SK-N-SH treated with all-trans-retinoic acid at 6 μM for 48 hours (cell line): ENCODE results near the gene MTUS2.
"Not testable (repeated sequence)": the region's sequence is repeated elsewhere in the genome, so short reads cannot be mapped to it uniquely, and the experiment has no call there.

Source experiments
- ATAC-seq: fragments of 200-7000 bp; cut with Tn5 transposase; 3 replicates; pipeline ENCODE4 v1.9.1; 2020; ENCODE audit warnings: mild to moderate bottlenecking, moderate library complexity
- BACH2 ChIP-seq: fragments of 250-450 bp; sonication (Bioruptor Pico); IDR thresholded peaks from 2 replicates; pipeline ENCODE4 v1.9.0; 2021; ENCODE audit warnings: mild to moderate bottlenecking, borderline replicate concordance
- CSDC2 ChIP-seq: fragments of 250-450 bp; sonication (Bioruptor Pico); IDR thresholded peaks from 2 replicates; pipeline ENCODE4 v1.5.0; 2020; ENCODE audit warnings: mild to moderate bottlenecking, moderate library complexity
- ESRRG ChIP-seq: fragments of 250-450 bp; sonication (Bioruptor Pico); IDR thresholded peaks from 2 replicates; pipeline ENCODE4 v1.6.1; 2021; ENCODE audit warnings: mild to moderate bottlenecking
- GLIS3 ChIP-seq: fragments of 250-450 bp; sonication (Bioruptor Pico); IDR thresholded peaks from 2 replicates; pipeline ENCODE4 v1.5.0; 2020; ENCODE audit warnings: mild to moderate bottlenecking, moderate library complexity
- ISL1 ChIP-seq: fragments of 250-450 bp; sonication (Bioruptor Pico); IDR thresholded peaks from 2 replicates; pipeline ENCODE4 v2.1.2; 2022; ENCODE audit warnings: mild to moderate bottlenecking, moderate library complexity
- OSR1 ChIP-seq: fragments of 250-450 bp; sonication (Bioruptor Pico); IDR thresholded peaks from 2 replicates; pipeline ENCODE4 v1.8.0; 2022; ENCODE audit warnings: moderate library complexity, mild to moderate bottlenecking, inconsistent platforms
- POU6F1 ChIP-seq: fragments of 250-450 bp; sonication (Bioruptor Pico); IDR thresholded peaks from 2 replicates; pipeline ENCODE4 v1.8.0; 2021; ENCODE audit warnings: low read depth, mild to moderate bottlenecking, moderate library complexity, borderline replicate concordance
- RARB ChIP-seq: fragments of 250-450 bp; sonication (Bioruptor Pico); IDR thresholded peaks from 2 replicates; pipeline ENCODE4 v1.8.0; 2021; ENCODE audit warnings: mild to moderate bottlenecking, moderate library complexity
- TCF4 ChIP-seq: fragments of 250-450 bp; sonication (Bioruptor Pico); IDR thresholded peaks from 2 replicates; pipeline ENCODE4 v1.8.0; 2021; ENCODE audit warnings: mild to moderate bottlenecking, moderate library complexity, borderline replicate concordance
- TOX ChIP-seq: fragments of 250-450 bp; sonication (Bioruptor Pico); IDR thresholded peaks from 2 replicates; pipeline ENCODE4 v1.8.0; 2021; ENCODE audit warnings: mild to moderate bottlenecking, moderate library complexity, borderline replicate concordance
- ZC3H10 ChIP-seq: fragments of 250-450 bp; sonication (Bioruptor Pico); IDR thresholded peaks from 2 replicates; pipeline ENCODE4 v1.5.1; 2021; ENCODE audit warnings: mild to moderate bottlenecking, moderate library complexity
- ZFP3 ChIP-seq: fragments of 250-450 bp; sonication (Bioruptor Pico); IDR thresholded peaks from 2 replicates; pipeline ENCODE4 v1.5.0; 2020; ENCODE audit warnings: mild to moderate bottlenecking, moderate library complexity
- ZFP30 ChIP-seq: fragments of 450-650 bp; formaldehyde crosslinking; IDR thresholded peaks from 2 replicates; pipeline ENCODE4 v1.5.0; 2022; ENCODE audit warnings: mild to moderate bottlenecking, moderate library complexity
- ZNF565 ChIP-seq: fragments of 450-650 bp; formaldehyde crosslinking; conservative IDR thresholded peaks from 2 replicates; pipeline ENCODE4 v1.5.0; 2020; ENCODE audit warnings: low read depth, mild to moderate bottlenecking, moderate library complexity
- ZNF70 ChIP-seq: fragments of 450-650 bp; formaldehyde crosslinking; IDR thresholded peaks from 2 replicates; pipeline ENCODE4 v1.5.0; 2020; ENCODE audit warnings: mild to moderate bottlenecking, moderate library complexity
- ZNF8 ChIP-seq: fragments of 450-650 bp; formaldehyde crosslinking; IDR thresholded peaks from 2 replicates; pipeline ENCODE4 v1.5.0; 2020; ENCODE audit warnings: mild to moderate bottlenecking, moderate library complexity
- TF ChIP-seq, protein P1 (sequence below): fragments of 250-450 bp; sonication (Bioruptor Pico); IDR thresholded peaks from 2 replicates; pipeline ENCODE4 v1.5.1; 2020; ENCODE audit warnings: low read depth, mild to moderate bottlenecking, moderate library complexity
- TF ChIP-seq, protein P2 (sequence below): fragments of 250-450 bp; sonication (Bioruptor Pico); IDR thresholded peaks from 2 replicates; pipeline ENCODE4 v1.5.1; 2021; ENCODE audit warnings: mild to moderate bottlenecking, moderate library complexity

MTUS2 gene

DNA sequence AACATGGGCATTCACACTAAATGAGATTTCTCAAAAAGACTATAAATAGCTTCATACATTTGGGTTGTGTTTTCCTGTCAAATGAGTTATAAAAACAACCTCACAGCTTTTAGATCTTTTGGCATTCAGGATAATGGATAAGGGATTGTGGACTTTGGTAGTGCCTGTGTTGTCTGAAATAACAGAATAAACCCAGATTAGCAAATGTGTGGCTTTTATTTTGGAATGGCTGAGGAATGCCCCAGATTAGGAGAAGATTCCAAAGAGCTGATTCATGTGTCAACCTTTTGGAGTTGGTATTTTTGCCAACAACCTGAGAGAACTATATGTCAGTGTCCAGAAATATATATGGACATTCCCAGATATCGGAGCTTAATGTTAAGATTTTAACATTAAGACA lies 164.7 kb downstream of the MTUS2 start:
- ATAC-seq, result no peak
- TF ChIP-seq TOX (CRISPR knock-in tag), result no peak
- TF ChIP-seq GLIS3, result no peak
- TF ChIP-seq CSDC2 (CRISPR knock-in tag), result no peak
- no peak for TF ChIP-seq ZFP3 (CRISPR knock-in tag)
- TF ChIP-seq, protein P1, sequence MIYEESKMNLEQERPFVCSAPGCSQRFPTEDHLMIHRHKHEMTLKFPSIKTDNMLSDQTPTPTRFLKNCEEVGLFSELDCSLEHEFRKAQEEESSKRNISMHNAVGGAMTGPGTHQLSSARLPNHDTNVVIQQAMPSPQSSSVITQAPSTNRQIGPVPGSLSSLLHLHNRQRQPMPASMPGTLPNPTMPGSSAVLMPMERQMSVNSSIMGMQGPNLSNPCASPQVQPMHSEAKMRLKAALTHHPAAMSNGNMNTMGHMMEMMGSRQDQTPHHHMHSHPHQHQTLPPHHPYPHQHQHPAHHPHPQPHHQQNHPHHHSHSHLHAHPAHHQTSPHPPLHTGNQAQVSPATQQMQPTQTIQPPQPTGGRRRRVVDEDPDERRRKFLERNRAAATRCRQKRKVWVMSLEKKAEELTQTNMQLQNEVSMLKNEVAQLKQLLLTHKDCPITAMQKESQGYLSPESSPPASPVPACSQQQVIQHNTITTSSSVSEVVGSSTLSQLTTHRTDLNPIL (CRISPR knock-in tag), result no peak
- no peak for TF ChIP-seq ZC3H10
- TF ChIP-seq ZNF565, result no peak
- TF ChIP-seq POU6F1 (CRISPR knock-in tag), result no peak
- no peak for TF ChIP-seq TCF4 (CRISPR knock-in tag)
- TF ChIP-seq ISL1 (CRISPR knock-in tag), result no peak
- TF ChIP-seq ZNF70, result no peak

DNA sequence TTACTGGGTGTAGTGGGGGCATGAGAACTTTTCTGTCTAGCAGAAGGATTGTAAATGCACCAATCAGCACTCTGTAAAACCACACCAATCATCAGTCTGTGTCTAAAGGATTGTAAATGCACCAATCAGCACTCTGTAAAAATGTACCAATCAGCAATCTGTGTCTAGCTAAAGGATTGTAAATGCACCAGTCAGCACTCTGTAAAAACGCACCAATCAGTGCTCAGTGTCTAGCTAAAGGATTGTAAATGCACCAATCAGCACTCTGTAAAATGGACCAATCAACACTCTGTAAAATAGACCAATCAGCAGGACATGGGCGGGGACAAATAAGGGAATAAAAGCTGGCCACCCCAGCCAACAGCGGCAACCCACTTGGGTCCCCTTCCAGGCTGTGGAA lies 170.2 kb downstream of the MTUS2 start:
- not testable (repeated sequence) for ATAC-seq

GRCh38 chr13:28991764-28992163 lies 171.6 kb downstream of the MTUS2 start:
- TF ChIP-seq ZNF565, result no peak
- ATAC-seq, result no peak

- TF ChIP-seq ZNF565, result no peak
- no peak for TF ChIP-seq ZNF8 (CRISPR knock-in tag)
- TF ChIP-seq ZFP30 (CRISPR knock-in tag), result no peak
- no peak for TF ChIP-seq ZC3H10
- no peak for TF ChIP-seq ESRRG (CRISPR knock-in tag)
- no peak for ATAC-seq
These were observed 180.7 kb downstream of the MTUS2 start for GRCh38 chr13:29000826-29001225.

DNA sequence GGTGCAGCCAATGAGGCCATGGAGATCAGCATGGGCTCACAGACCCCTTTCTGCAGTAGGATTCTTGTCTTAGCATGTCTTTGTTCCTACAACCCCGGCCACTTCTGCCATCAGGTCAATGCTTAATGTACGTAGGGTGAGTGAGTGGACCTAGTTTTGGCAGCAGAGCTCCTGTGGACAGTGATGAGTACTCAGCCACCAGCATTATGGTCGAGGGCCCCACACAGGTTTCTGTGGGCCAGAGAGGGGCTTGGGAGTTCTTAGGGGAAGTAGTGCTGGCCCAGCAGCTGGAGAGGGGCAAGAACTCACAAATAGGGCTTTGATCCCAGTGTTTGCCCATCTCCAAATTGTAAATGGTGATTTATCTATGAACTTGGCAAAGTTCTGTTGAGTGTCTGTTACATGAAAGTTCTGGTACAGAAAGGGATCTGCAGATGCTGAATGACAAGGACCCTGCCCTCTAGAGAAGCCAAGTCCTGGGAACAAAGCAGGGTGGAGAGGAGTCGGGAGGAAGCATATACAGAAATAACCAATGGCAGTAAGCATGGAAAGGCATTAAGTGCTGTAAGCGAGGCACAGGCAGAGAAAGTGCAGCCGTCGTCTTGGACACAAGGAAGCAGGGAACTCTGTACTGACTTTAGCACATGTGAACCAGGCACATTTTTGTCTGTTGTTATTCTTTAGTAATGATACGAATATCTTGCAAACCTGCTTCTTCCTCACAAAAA lies 185.1 kb downstream of the MTUS2 start:
- no peak for ATAC-seq
- TF ChIP-seq RARB (CRISPR knock-in tag) (no peak), ISL1 (CRISPR knock-in tag) (no peak)

GRCh38 chr13:29005763-29006120 lies 185.6 kb downstream of the MTUS2 start:
- no peak for TF ChIP-seq ZC3H10
- TF ChIP-seq BACH2 (CRISPR knock-in tag), result no peak
- TF ChIP-seq ZNF565, result no peak
- TF ChIP-seq POU6F1 (CRISPR knock-in tag), result no peak
- TF ChIP-seq OSR1 (CRISPR knock-in tag), result no peak
- TF ChIP-seq ISL1 (CRISPR knock-in tag), result no peak
- no peak for ATAC-seq

- TF ChIP-seq, protein P2, sequence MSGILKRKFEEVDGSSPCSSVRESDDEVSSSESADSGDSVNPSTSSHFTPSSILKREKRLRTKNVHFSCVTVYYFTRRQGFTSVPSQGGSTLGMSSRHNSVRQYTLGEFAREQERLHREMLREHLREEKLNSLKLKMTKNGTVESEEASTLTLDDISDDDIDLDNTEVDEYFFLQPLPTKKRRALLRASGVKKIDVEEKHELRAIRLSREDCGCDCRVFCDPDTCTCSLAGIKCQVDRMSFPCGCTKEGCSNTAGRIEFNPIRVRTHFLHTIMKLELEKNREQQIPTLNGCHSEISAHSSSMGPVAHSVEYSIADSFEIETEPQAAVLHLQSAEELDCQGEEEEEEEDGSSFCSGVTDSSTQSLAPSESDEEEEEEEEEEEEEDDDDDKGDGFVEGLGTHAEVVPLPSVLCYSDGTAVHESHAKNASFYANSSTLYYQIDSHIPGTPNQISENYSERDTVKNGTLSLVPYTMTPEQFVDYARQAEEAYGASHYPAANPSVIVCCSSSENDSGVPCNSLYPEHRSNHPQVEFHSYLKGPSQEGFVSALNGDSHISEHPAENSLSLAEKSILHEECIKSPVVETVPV, result no peak
- TF ChIP-seq ISL1 (CRISPR knock-in tag) (no peak), ZNF565 (no peak), ZNF70 (no peak), ZNF8 (CRISPR knock-in tag) (no peak), BACH2 (CRISPR knock-in tag) (no peak), ZFP30 (CRISPR knock-in tag) (no peak)
- no peak for ATAC-seq
These were observed 186.3 kb downstream of the MTUS2 start for GRCh38 chr13:29006359-29006850.
